GM12873 (cell line): ENCODE measurements around the gene CCDC102B.

ENCODE experiments used
- CTCF ChIP-seq: IDR thresholded peaks from 2 replicates; pipeline ENCODE4 v1.5.1; 2012; ENCODE audit warnings: low read depth, mild to moderate bottlenecking, moderate library complexity, low read length, control low read depth; ENCODE audit not compliant: insufficient read depth; ENCODE audit errors: missing control alignments

The CCDC102B gene

GRCh38 chr18:68778280-68778886 lies 19.5 kb upstream of the CCDC102B start:
- TF ChIP-seq CTCF: no peak

- TF ChIP-seq CTCF: no peak
These were observed 18.7 kb upstream of the CCDC102B start for GRCh38 chr18:68779169-68779568.

- no peak for TF ChIP-seq CTCF
These were observed 16.9 kb upstream of the CCDC102B start for GRCh38 chr18:68780802-68781635.

GRCh38 chr18:68783506-68783905 lies 14.4 kb upstream of the CCDC102B start:
- TF ChIP-seq CTCF: no peak

- TF ChIP-seq CTCF: no peak
These were observed 13.8 kb upstream of the CCDC102B start for GRCh38 chr18:68784071-68784470.

GRCh38 chr18:68791801-68792200 lies 6.1 kb upstream of the CCDC102B start:
- TF ChIP-seq CTCF: no peak

- no peak for TF ChIP-seq CTCF
These were observed 3.9 kb upstream of the CCDC102B start for GRCh38 chr18:68793951-68794350.
